Ovary (tissue), 9 donors: Measurements from ENCODE around the gene AMTN. TPM values are rescaled to one million over a fixed set of nuclear protein-coding genes. Genes with fewer than 3 reads are reported as not detected.

Source experiments
- DNase-seq, 5 donors: peaks; one replicate each; pipeline ENCODE4 v3.0.0-alpha.2; 2019 to 2020
- H3K27ac ChIP-seq, 2 donors: fragments of 200-600 bp; one replicate each; pipeline versions ENCODE4 v1.5.1 to v1.8.0; 2019 to 2022
- H3K27me3 ChIP-seq: fragments of 200-600 bp; one replicate; pipeline ENCODE4 v1.8.0; 2022
- H3K36me3 ChIP-seq: fragments of 200-600 bp; sonication (generic); one replicate; pipeline ENCODE4 v1.5.1; 2019
- H3K4me1 ChIP-seq: one replicate; pipeline ENCODE4 v1.8.1; 2013; ENCODE audit warnings: mild to moderate bottlenecking, moderate library complexity; ENCODE audit not compliant: insufficient read depth
- H3K4me3 ChIP-seq: fragments of 200-600 bp; sonication (generic); one replicate; pipeline ENCODE4 v1.5.1; 2017
- H3K9me3 ChIP-seq, 2 donors: fragments of 200-600 bp in 1 of 2; sonication (generic) in 1 of 2; one replicate each; pipeline versions ENCODE4 v1.5.1 to v1.8.1; 2013 to 2019; ENCODE audit warnings: mild to moderate bottlenecking in 1 of 2, moderate library complexity in 1 of 2
- EP300 ChIP-seq: sonication (generic); formaldehyde crosslinking; IDR thresholded peaks from one replicate; pipeline ENCODE4 v1.6.1; 2017; ENCODE audit warnings: antibody characterized with exemption
- POLR2A ChIP-seq: fragments of 450-650 bp; IDR thresholded peaks from one replicate; pipeline ENCODE4 v1.6.1; 2017; ENCODE audit warnings: antibody characterized with exemption, mild to moderate bottlenecking, moderate library complexity
- WGBS, 3 donors: extraction: QIAGEN DNeasy Blood & Tissue Kit in 1 of 3; methylation state at CpG; one replicate each; pipeline versions ENCODE4 v1.1.5 to v1.1.7; 2013 to 2017; 5-methylcytosine and 5-hydroxymethylcytosine counted together
- intact Hi-C, 4 donors: fragments of 100-400 bp; cut with DNase I; formaldehyde crosslinking; loops; one replicate each; pipeline versions ENCODE4 v1.11.0 to v1.15.1; 2022 to 2023
- polyA plus RNA-seq, 2 donors: library from polyadenylated mRNA; stranded (reverse); fragments of 200-250 nt in 1 of 2; fragments of 350-450 nt in 1 of 2; fragmentation: Illumina TruSeq in 1 of 2; extraction: RNeasy Lipid Tissue Mini Kit (QIAGEN cat#74804) in 1 of 2; gene quantifications; one replicate each; pipeline ENCODE4 v1.2.3, GENCODE V29; 2013 to 2014
- total RNA-seq, 7 donors: library from RNA; depleted of rRNA in 2 of 7; stranded (reverse); fragments of >200 nt in 2 of 7; fragmentation: NEBNext Ultra II Directional in 3 of 7; extraction: Animal tissue kit (Norgen Biotek cat#: 25700) in 3 of 7; gene quantifications; one replicate each; pipeline versions ENCODE4 v1.1.0 to v1.2.4, GENCODE V29; 2016 to 2023
- TF ChIP-seq, protein P1 (sequence below), 3 donors: fragments of 450-650 bp in 2 of 3; fragments of 200-600 bp in 1 of 3; IDR thresholded peaks; one replicate each; pipeline versions ENCODE4 v1.5.1 to v1.8.0; 2016 to 2022; ENCODE audit warnings: antibody characterized with exemption in 3 of 3, mild to moderate bottlenecking in 1 of 3
- donor health status: DM: no; HTN: no; CAD: no; lungs with moderate emphysema.
- donor health status: DM: no; HTN: no; CAD: no.
- donor health status: Bipolar disorder and iron deficiency.
- donor health status: DM: yes; HTN: yes; CAD: no.
- donor health status: DM: no; HTN: no; CAD: no.
- donor health status: DM: yes; HTN: yes; CAD: no.

The AMTN gene
- total and polyA plus RNA-seq, 9 donors = not detected

DNA sequence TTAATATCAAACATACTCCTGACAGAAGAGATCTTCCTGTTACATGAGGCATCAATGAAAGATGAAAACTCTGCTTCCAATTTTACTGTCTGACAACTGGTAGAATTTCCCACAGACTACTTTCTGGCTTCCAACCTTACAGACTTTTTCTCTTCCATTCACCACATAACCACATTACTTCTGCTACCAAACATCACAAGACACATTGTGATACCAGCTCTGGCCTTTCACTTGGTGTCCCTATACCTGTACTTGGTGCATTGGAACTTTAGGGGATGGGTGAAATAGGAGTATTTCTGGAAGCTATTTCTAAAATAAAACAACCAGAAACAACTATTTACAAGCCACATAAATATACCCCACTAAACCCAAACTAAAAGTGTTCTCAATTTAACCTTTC, 20.5 kb downstream of the AMTN start:
- no peak overlapping the region for H3K27ac ChIP-seq
- no peaks in the 10 kb centered on the region for H3K36me3 ChIP-seq
- DNase-seq = no peak
- H3K4me3 ChIP-seq = no peak overlapping the region
- intact Hi-C loops = no loop called here
- H3K27me3 ChIP-seq = no peaks in the 10 kb centered on the region
- no peaks in the 10 kb centered on the region for H3K4me1 ChIP-seq
- no peaks in the 10 kb centered on the region for H3K9me3 ChIP-seq
- TF ChIP-seq, protein P1, sequence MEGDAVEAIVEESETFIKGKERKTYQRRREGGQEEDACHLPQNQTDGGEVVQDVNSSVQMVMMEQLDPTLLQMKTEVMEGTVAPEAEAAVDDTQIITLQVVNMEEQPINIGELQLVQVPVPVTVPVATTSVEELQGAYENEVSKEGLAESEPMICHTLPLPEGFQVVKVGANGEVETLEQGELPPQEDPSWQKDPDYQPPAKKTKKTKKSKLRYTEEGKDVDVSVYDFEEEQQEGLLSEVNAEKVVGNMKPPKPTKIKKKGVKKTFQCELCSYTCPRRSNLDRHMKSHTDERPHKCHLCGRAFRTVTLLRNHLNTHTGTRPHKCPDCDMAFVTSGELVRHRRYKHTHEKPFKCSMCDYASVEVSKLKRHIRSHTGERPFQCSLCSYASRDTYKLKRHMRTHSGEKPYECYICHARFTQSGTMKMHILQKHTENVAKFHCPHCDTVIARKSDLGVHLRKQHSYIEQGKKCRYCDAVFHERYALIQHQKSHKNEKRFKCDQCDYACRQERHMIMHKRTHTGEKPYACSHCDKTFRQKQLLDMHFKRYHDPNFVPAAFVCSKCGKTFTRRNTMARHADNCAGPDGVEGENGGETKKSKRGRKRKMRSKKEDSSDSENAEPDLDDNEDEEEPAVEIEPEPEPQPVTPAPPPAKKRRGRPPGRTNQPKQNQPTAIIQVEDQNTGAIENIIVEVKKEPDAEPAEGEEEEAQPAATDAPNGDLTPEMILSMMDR (IDR thresholded peaks at IDR 0.05) = no peak
- TF ChIP-seq EP300 (no peak), POLR2A (no peak)

DNA sequence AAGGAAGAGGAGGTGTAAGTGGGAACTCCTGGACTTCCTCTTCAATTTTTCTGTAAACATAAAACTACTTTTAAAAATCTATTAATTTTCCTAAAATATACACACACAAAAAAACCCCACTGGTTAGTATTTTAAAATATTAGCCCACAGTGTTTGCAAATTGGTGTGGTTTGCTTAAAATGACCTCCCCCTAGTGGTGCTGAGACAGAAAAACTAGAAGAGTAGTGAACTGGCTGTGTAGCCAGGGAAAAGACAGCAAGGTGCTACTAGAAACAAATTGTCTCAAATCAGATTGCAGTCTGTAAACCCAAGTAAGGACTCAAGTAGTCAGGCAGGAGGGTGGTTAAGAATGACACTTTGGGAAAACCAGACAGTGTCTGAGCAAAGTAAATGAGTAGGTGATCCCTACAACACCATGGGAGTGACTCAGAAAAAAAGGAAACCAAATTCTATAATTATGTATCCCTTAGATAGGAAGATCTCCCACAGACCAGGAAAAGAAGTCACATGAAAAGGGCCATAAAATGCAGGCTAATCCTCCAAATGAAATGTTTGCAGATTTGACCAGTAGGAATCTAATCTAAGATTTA, 26.0 kb downstream of the AMTN start:
- H3K4me3 ChIP-seq = no peak overlapping the region
- H3K9me3 ChIP-seq = no peaks in the 10 kb centered on the region
- H3K36me3 ChIP-seq = no peaks in the 10 kb centered on the region
- H3K27me3 ChIP-seq = no peaks in the 10 kb centered on the region
- no peaks in the 10 kb centered on the region for H3K4me1 ChIP-seq
- intact Hi-C loops = no loop called here
- H3K27ac ChIP-seq = no peak overlapping the region
- DNase-seq = no peak
- no peak for TF ChIP-seq POLR2A

DNA sequence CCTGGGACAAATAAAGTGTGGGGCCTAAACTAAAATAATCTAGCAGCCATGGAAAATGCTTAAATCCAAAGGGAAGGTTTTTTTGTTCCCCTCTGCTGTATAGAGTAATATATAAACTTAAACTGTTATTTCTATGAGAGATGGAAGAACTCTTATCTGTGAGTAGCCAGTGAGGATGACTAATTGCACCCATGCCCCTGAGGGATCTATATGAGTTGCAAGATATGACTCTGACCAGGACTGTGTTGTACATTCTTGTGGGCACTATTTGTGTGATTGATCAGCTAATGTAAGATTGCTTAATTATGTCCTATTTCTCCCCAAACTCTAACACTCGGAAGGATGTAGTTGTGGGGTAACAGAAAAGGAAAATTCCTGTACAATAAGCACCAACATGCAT, 38.5 kb downstream of the AMTN start:
- H3K9me3 ChIP-seq = no peaks in the 10 kb centered on the region
- H3K4me1 ChIP-seq = no peaks in the 10 kb centered on the region
- WGBS, 3 donors = 0 to 100% (median 98%) methylated on average over 1 of the region's 1 CpG
- no peaks in the 10 kb centered on the region for H3K36me3 ChIP-seq
- no peak overlapping the region for H3K4me3 ChIP-seq
- no peak overlapping the region for H3K27ac ChIP-seq
- intact Hi-C loops = no loop called here
- no peaks in the 10 kb centered on the region for H3K27me3 ChIP-seq
- DNase-seq = no peak
- TF ChIP-seq POLR2A (no peak), EP300 (no peak)
- TF ChIP-seq, protein P1 (IDR thresholded peaks at IDR 0.05) = no peak

DNA sequence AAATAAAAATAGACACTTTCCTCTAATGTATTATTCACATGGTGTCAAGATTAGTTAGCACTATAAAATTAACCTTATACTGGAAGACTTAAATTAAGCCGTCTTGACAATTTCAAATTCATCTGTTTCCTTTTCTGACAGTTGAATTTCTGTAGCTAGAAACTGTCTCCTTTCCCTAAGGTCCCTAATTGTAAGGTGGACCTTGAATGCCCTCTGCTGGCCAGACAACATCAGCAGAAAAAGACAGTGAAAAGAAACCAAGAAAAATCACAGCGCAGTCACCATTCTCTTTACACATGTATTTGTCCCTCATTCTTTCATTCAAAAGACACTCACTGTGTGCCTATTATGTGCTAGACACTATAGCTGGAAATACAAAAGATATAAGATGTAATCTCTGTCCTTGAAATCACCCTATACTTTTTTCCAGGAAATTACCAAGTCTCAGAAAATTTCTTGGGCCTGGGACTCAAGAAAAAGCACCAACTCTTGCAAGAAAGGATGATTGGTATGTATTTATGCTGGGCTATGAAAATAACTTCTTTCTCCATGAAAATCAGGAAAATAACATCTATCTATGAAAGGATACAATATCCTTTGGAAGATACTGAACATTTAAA, 41.0 kb downstream of the AMTN start:
- H3K27me3 ChIP-seq = no peaks in the 10 kb centered on the region
- H3K9me3 ChIP-seq = no peaks in the 10 kb centered on the region
- H3K4me3 ChIP-seq = no peak overlapping the region
- H3K36me3 ChIP-seq = no peaks in the 10 kb centered on the region
- no peaks in the 10 kb centered on the region for H3K4me1 ChIP-seq
- intact Hi-C loops = loop anchor here in 1 of 4 donors (2.0 kb wide), 1 partner anchor 35 kb away; no protein-coding TSS in a partner anchor
- no peak for TF ChIP-seq POLR2A
- TF ChIP-seq, protein P1 (IDR thresholded peaks at IDR 0.05) = peak in 2 of 3 donors; percentile 20 to 24
- WGBS, 3 donors = 29 to 33% (median 30%) methylated on average over 2 of the region's 2 CpGs
- peak in 3 of 5 donors; percentile 20 to 40 (median 26) for DNase-seq
- H3K27ac ChIP-seq = no peak overlapping the region

DNA sequence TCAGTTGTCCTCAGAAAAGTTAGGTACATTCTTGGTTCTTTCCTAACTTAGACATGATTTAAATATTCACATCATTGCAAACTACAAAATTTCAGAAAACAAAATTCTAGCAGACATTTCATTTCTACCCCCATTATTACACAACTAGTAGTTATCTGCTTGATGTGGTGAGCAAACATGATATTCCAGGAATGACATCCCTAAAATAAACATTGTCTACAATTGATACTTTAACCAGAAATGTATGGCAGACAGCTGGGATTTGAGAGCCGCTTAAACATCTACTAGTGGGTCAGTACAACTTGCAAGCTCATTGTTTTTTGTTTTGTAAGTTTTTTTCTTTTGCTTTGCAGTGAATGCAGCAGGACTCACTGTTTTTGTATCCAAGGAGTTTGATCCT, 41.6 kb downstream of the AMTN start:
- intact Hi-C loops = loop anchor here in 1 of 4 donors (2.0 kb wide), 1 partner anchor 35 kb away; no protein-coding TSS in a partner anchor
- WGBS, 3 donors = 88 to 95% (median 93%) methylated on average over 1 of the region's 1 CpG
- Histone ChIP-seq H3K27me3 (no peaks in the 10 kb centered on the region), H3K36me3 (no peaks in the 10 kb centered on the region), H3K9me3 (no peaks in the 10 kb centered on the region), H3K4me3 (no peak overlapping the region), H3K27ac (no peak overlapping the region), H3K4me1 (no peaks in the 10 kb centered on the region)
- no peak for DNase-seq
- TF ChIP-seq POLR2A = no peak
- TF ChIP-seq EP300 = no peak
- TF ChIP-seq, protein P1 (IDR thresholded peaks at IDR 0.05) = no peak
